Uterus (tissue), 2 donors: Measurements from ENCODE around the gene EYS.
"Not testable (repeated sequence)": the region's sequence is repeated elsewhere in the genome, so short reads cannot be mapped to it uniquely, and the experiment has no call there.

Source experiments
- POLR2A ChIP-seq, 2 donors: fragments of 450-650 bp; IDR thresholded peaks; one replicate each; pipeline ENCODE4 v1.6.1; 2016; ENCODE audit warnings: antibody characterized with exemption in 2 of 2, mild to moderate bottlenecking in 1 of 2, moderate library complexity in 1 of 2
- TF ChIP-seq, protein P1 (sequence below), 4 experiments: fragments of 200-600 bp in 2 of 4; fragments of 450-650 bp in 2 of 4; sonication (generic) in 2 of 4; IDR thresholded peaks; one replicate each; pipeline ENCODE4 v1.5.1; 2016 to 2019; ENCODE audit warnings: antibody characterized with exemption in 4 of 4, mild to moderate bottlenecking in 2 of 4, moderate library complexity in 1 of 4

- TF ChIP-seq, protein P1, sequence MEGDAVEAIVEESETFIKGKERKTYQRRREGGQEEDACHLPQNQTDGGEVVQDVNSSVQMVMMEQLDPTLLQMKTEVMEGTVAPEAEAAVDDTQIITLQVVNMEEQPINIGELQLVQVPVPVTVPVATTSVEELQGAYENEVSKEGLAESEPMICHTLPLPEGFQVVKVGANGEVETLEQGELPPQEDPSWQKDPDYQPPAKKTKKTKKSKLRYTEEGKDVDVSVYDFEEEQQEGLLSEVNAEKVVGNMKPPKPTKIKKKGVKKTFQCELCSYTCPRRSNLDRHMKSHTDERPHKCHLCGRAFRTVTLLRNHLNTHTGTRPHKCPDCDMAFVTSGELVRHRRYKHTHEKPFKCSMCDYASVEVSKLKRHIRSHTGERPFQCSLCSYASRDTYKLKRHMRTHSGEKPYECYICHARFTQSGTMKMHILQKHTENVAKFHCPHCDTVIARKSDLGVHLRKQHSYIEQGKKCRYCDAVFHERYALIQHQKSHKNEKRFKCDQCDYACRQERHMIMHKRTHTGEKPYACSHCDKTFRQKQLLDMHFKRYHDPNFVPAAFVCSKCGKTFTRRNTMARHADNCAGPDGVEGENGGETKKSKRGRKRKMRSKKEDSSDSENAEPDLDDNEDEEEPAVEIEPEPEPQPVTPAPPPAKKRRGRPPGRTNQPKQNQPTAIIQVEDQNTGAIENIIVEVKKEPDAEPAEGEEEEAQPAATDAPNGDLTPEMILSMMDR (IDR thresholded peaks at IDR 0.05): not testable (repeated sequence)
- not testable (repeated sequence) for TF ChIP-seq POLR2A (IDR thresholded peaks at IDR 0.05)
These were observed 1468.1 kb downstream of the EYS start for GRCh38 chr6:64238908-64239307.
